Mesendoderm (in vitro differentiated cells): ENCODE measurements around the gene SYT1.

Source experiments
- DNase-seq: peaks from one replicate; pipeline ENCODE4 v3.0.0; 2013
- H2AK5ac ChIP-seq: 2 replicates; pipeline ENCODE4 v1.6.1; 2013; ENCODE audit warnings: low read length, inconsistent platforms
- H2BK120ac ChIP-seq: 2 replicates; pipeline ENCODE4 v1.6.1; 2013; ENCODE audit warnings: low read depth, mild to moderate bottlenecking, low read length, moderate library complexity, mixed read lengths
- H2BK15ac ChIP-seq: replicated peaks from 2 replicates; pipeline ENCODE4 v1.6.1; 2013; ENCODE audit warnings: low read depth, mild to moderate bottlenecking, moderate library complexity
- H2BK5ac ChIP-seq: 2 replicates; pipeline ENCODE4 v1.6.1; 2013; ENCODE audit warnings: low read length, inconsistent platforms
- H3K18ac ChIP-seq: 2 replicates; pipeline ENCODE4 v1.6.1; 2013; ENCODE audit warnings: mild to moderate bottlenecking, low read length, mixed read lengths
- H3K23ac ChIP-seq: one replicate; pipeline ENCODE4 v1.6.1; 2013; ENCODE audit warnings: low read length
- H3K27ac ChIP-seq: 2 replicates; pipeline ENCODE4 v1.5.1; 2013; ENCODE audit warnings: low read depth, mild to moderate bottlenecking, inconsistent platforms, low read length, moderate library complexity
- H3K27me3 ChIP-seq: 2 replicates; pipeline ENCODE4 v1.6.1; 2013; ENCODE audit warnings: low read length, control low read depth, mild to moderate bottlenecking, inconsistent platforms; ENCODE audit not compliant: insufficient read depth, poor library complexity
- H3K36me3 ChIP-seq: 2 replicates; pipeline ENCODE4 v1.6.1; 2013; ENCODE audit warnings: low read length, inconsistent platforms; ENCODE audit not compliant: control insufficient read depth, insufficient read depth
- H3K4ac ChIP-seq: one replicate; pipeline ENCODE4 v1.6.1; 2013; ENCODE audit warnings: low read depth, mild to moderate bottlenecking, low read length, moderate library complexity
- H3K4me1 ChIP-seq: 2 replicates; pipeline ENCODE4 v1.6.1; 2013; ENCODE audit warnings: low read depth, low read length, inconsistent platforms; ENCODE audit not compliant: control insufficient read depth
- H3K4me2 ChIP-seq: 2 replicates; pipeline ENCODE4 v1.6.1; 2013; ENCODE audit warnings: low read length
- H3K4me3 ChIP-seq: 2 replicates; pipeline ENCODE4 v1.5.1; 2013; ENCODE audit warnings: mild to moderate bottlenecking, low read length
- H3K56ac ChIP-seq: one replicate; pipeline ENCODE4 v1.6.1; 2013; ENCODE audit warnings: low read length
- H3K79me1 ChIP-seq: 2 replicates; pipeline ENCODE4 v1.6.1; 2013; ENCODE audit warnings: low read length, inconsistent platforms
- H3K79me2 ChIP-seq: 2 replicates; pipeline ENCODE4 v1.6.1; 2013; ENCODE audit warnings: mild to moderate bottlenecking, low read length; ENCODE audit not compliant: control insufficient read depth, insufficient read depth
- H3K9ac ChIP-seq: 2 replicates; pipeline ENCODE4 v1.6.1; 2013; ENCODE audit warnings: low read length, inconsistent platforms
- H4K5ac ChIP-seq: one replicate; pipeline ENCODE4 v1.6.1; 2013; ENCODE audit warnings: low read length
- H4K8ac ChIP-seq: one replicate; pipeline ENCODE4 v1.6.1; 2013; ENCODE audit warnings: low read depth, mild to moderate bottlenecking, control low read depth, low read length, moderate library complexity
- WGBS: extraction: QIAGEN DNeasy Blood & Tissue Kit; methylation state at CpG from one replicate; pipeline ENCODE4 v1.1.7; 2013; ENCODE audit warnings: low lambda C conversion rate, missing lambda C conversion rate; ENCODE audit not compliant: insufficient coverage; ENCODE audit errors: extremely low coverage; 5-methylcytosine and 5-hydroxymethylcytosine counted together

SYT1 gene

DNA sequence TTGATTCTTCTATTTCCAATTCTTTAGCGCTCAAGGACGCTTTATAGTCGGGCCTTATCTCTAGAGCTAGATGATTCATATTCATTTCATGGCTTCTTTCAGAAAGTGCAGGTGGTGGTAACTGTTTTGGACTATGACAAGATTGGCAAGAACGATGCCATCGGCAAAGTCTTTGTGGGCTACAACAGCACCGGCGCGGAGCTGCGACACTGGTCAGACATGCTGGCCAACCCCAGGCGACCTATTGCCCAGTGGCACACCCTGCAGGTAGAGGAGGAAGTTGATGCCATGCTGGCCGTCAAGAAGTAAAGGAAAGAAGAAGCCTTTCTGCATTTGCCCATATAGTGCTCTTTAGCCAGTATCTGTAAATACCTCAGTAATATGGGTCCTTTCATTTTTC, 584.2 kb downstream of the SYT1 start:
- no CpG with 5 or more reads among the region's 11 CpGs for WGBS
- DNase-seq = no peak
- H3K79me1 ChIP-seq = no peaks in the 10 kb centered on the region

DNA sequence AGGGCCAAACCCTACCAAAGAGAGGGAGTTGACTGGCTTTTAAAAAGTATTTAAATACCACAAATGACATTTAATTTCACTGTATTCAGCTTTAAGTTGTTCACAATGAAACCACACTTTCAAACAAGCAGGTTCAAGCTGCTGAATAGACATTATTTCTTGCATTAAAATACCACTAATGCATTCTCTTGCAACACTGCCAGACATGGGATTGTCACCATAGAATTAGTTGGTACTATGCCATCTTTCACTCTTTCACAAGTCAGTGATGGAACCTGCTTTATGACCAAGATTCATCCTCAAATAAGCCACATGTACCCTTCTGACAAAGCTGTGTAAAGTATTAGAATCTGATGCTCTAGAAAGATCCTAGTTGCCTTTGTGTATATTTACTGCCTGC, 586.8 kb downstream of the SYT1 start:
- Histone ChIP-seq H3K56ac (no peak overlapping the region), H2AK5ac (no peak overlapping the region), H3K79me2 (no peaks in the 10 kb centered on the region), H3K9ac (no peak overlapping the region), H3K4me1 (peaks cover 4% of the 10 kb centered on the region), H3K4me3 (no peak overlapping the region), H3K27me3 (no peaks in the 10 kb centered on the region), H4K5ac (no peak overlapping the region), H3K4me2 (no peak overlapping the region), H3K27ac (no peak overlapping the region), H3K79me1 (no peaks in the 10 kb centered on the region), H3K18ac (no peak overlapping the region), H3K4ac (no peak overlapping the region), H4K8ac (no peak overlapping the region), H2BK120ac (no peak overlapping the region), H2BK15ac (no peak overlapping the region), H3K36me3 (no peaks in the 10 kb centered on the region), H2BK5ac (no peak overlapping the region), H3K23ac (no peak overlapping the region)
- no peak for DNase-seq

More for the DNA sequence above, 584.2 kb downstream of the SYT1 start:
- H3K23ac ChIP-seq = no peak overlapping the region
- H3K9ac ChIP-seq = no peak overlapping the region
- no peak overlapping the region for H4K5ac ChIP-seq
- H3K27ac ChIP-seq = no peak overlapping the region
- no peak overlapping the region for H2AK5ac ChIP-seq
- H3K79me2 ChIP-seq = no peaks in the 10 kb centered on the region
- no peak overlapping the region for H3K4me3 ChIP-seq
- no peak overlapping the region for H2BK120ac ChIP-seq
- H3K4ac ChIP-seq = no peak overlapping the region
- no peaks in the 10 kb centered on the region for H3K4me1 ChIP-seq
- no peak overlapping the region for H3K56ac ChIP-seq
- no peak overlapping the region for H4K8ac ChIP-seq
- no peak overlapping the region for H3K18ac ChIP-seq
- H3K27me3 ChIP-seq = no peaks in the 10 kb centered on the region
- H3K4me2 ChIP-seq = no peak overlapping the region
- no peak overlapping the region for H2BK15ac ChIP-seq
- no peaks in the 10 kb centered on the region for H3K36me3 ChIP-seq
- no peak overlapping the region for H2BK5ac ChIP-seq

DNA sequence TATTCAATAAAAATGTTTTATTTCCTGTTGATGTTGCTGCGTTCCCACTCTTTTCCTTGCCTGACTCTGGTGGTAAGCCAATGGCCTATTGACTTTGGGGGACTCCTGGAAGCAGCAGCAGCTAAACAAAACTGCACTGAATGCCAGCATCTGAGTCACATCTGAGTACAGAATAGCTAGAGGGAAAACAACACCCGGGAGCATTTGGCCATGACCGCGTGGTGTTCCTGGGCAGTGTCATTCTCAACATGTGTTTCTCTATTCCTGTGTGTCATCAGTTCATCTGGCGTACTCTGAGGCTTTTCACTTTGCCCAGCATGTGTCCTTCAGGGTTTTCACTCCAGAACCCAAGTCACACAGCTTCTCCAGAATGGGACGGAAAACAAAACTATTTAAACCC, 587.4 kb downstream of the SYT1 start:
- Histone ChIP-seq H2BK5ac (no peak overlapping the region), H2BK15ac (no peak overlapping the region), H2BK120ac (no peak overlapping the region), H3K27ac (no peak overlapping the region), H3K36me3 (no peaks in the 10 kb centered on the region), H3K4me3 (no peak overlapping the region), H3K4ac (no peak overlapping the region), H3K9ac (no peak overlapping the region), H3K79me2 (no peaks in the 10 kb centered on the region), H3K4me1 (peaks cover 4% of the 10 kb centered on the region), H2AK5ac (no peak overlapping the region), H3K23ac (no peak overlapping the region), H3K56ac (no peak overlapping the region), H3K79me1 (no peaks in the 10 kb centered on the region), H3K27me3 (no peaks in the 10 kb centered on the region), H4K8ac (no peak overlapping the region), H4K5ac (no peak overlapping the region), H3K18ac (no peak overlapping the region), H3K4me2 (no peak overlapping the region)
- no CpG with 5 or more reads among the region's 6 CpGs for WGBS
- peak; percentile 10 for DNase-seq

DNA sequence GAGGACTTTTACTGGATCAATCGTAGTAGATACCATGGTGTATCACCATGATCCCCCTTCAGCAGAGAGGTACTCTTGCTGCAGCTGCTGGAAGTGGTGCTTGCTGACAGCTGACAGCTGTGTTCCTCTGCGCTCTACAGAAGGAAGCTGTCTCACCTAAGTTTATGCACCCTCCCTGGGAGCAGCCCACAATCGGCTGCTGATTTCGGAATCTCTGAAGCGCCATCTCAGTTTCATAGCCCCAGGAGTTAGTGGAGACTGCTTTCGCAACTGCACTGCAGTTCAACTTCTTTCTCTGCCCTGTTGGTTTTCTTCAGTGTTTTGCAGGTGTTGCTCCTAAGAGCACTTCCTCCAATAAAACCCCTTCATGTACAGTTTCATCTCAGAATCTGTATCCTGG, 588.3 kb downstream of the SYT1 start:
- Histone ChIP-seq H3K23ac (no peak overlapping the region), H3K4me1 (peaks cover 4% of the 10 kb centered on the region), H3K36me3 (no peaks in the 10 kb centered on the region), H3K27ac (no peak overlapping the region), H3K56ac (no peak overlapping the region), H3K79me1 (no peaks in the 10 kb centered on the region), H3K79me2 (no peaks in the 10 kb centered on the region), H2AK5ac (no peak overlapping the region), H2BK120ac (no peak overlapping the region), H2BK5ac (no peak overlapping the region), H4K5ac (no peak overlapping the region), H3K4me2 (no peak overlapping the region), H3K4me3 (no peak overlapping the region), H4K8ac (no peak overlapping the region), H2BK15ac (no peak overlapping the region), H3K4ac (no peak overlapping the region), H3K27me3 (no peaks in the 10 kb centered on the region), H3K18ac (no peak overlapping the region), H3K9ac (no peak overlapping the region)
- WGBS = no CpG with 5 or more reads among the region's 6 CpGs
- peak; percentile 14 for DNase-seq

DNA sequence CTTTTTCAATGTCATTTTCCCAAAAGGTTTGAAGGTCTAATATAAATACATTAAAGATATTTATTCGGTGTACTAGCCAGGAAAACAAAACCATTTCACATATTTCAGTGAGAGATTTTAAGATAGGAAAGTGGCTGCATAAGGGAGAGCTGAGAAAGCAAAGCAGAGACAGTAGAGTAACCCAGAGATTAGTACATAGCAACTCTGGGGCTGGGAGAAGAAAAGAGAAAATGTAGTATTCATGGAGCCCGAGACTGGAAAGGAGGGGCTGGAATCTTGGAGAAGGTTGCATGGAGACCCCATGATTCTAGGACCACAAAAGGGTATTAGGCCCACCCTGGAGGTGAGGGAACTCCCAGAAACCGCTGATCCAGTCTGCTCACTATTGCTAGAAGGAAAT, 589.2 kb downstream of the SYT1 start:
- no peak overlapping the region for H3K23ac ChIP-seq
- no peak overlapping the region for H4K5ac ChIP-seq
- H2AK5ac ChIP-seq = no peak overlapping the region
- H2BK5ac ChIP-seq = no peak overlapping the region
- DNase-seq = peak; percentile 1
- WGBS = no CpG with 5 or more reads among the region's 3 CpGs
- no peak overlapping the region for H3K4ac ChIP-seq
- no peak overlapping the region for H3K56ac ChIP-seq
- no peak overlapping the region for H3K4me3 ChIP-seq
- H3K9ac ChIP-seq = no peak overlapping the region
- no peaks in the 10 kb centered on the region for H3K79me2 ChIP-seq
- no peak overlapping the region for H4K8ac ChIP-seq
- H2BK15ac ChIP-seq = no peak overlapping the region
- H3K27ac ChIP-seq = no peak overlapping the region
- no peak overlapping the region for H2BK120ac ChIP-seq
- no peak overlapping the region for H3K4me2 ChIP-seq
- no peaks in the 10 kb centered on the region for H3K36me3 ChIP-seq
- no peak overlapping the region for H3K18ac ChIP-seq
- peaks cover 4% of the 10 kb centered on the region for H3K4me1 ChIP-seq
- no peaks in the 10 kb centered on the region for H3K27me3 ChIP-seq
- no peaks in the 10 kb centered on the region for H3K79me1 ChIP-seq

DNA sequence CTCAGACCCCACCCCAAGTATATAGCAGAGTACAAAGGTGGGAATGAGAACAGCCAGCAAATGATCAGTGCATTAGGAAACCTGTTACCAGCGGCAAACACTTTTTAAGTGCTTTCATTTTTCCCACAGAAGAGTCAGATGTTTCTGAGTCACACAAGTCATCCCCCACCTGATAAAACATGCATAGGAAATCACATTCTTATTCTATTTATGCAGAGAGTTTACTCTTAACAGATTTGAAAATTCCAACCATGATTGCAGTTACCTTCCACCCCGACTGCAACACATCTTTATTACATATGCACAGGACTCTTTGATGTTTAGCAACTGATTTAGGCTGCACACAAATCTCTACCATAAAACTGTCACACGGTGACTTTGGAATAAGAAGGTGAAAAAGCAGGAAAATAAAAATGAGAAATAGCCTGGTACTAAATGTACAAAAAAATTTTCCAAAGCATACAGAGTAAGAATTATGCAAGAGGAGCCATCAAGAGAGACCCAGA, 589.8 kb downstream of the SYT1 start:
- H2BK120ac ChIP-seq = no peak overlapping the region
- no peaks in the 10 kb centered on the region for H3K79me2 ChIP-seq
- H3K4me3 ChIP-seq = no peak overlapping the region
- WGBS = no CpG with 5 or more reads among the region's 3 CpGs
- no peak overlapping the region for H3K4ac ChIP-seq
- H3K27me3 ChIP-seq = no peaks in the 10 kb centered on the region
- peak; percentile 10 for DNase-seq
- no peak overlapping the region for H4K5ac ChIP-seq
- H3K4me1 ChIP-seq = peaks cover 4% of the 10 kb centered on the region
- H2AK5ac ChIP-seq = no peak overlapping the region
- no peak overlapping the region for H3K9ac ChIP-seq
- no peak overlapping the region for H3K23ac ChIP-seq
- H3K18ac ChIP-seq = peak overlapping the region; percentile 22
- no peak overlapping the region for H4K8ac ChIP-seq
- no peak overlapping the region for H3K56ac ChIP-seq
- no peak overlapping the region for H2BK15ac ChIP-seq
- no peak overlapping the region for H2BK5ac ChIP-seq
- no peak overlapping the region for H3K4me2 ChIP-seq
- no peaks in the 10 kb centered on the region for H3K36me3 ChIP-seq
- H3K79me1 ChIP-seq = no peaks in the 10 kb centered on the region
- no peak overlapping the region for H3K27ac ChIP-seq
